ENCODE data around the gene MS4A2.
"Not testable (repeated sequence)": the region's sequence is repeated elsewhere in the genome, so short reads cannot be mapped to it uniquely, and the experiment has no call there.

DNA sequence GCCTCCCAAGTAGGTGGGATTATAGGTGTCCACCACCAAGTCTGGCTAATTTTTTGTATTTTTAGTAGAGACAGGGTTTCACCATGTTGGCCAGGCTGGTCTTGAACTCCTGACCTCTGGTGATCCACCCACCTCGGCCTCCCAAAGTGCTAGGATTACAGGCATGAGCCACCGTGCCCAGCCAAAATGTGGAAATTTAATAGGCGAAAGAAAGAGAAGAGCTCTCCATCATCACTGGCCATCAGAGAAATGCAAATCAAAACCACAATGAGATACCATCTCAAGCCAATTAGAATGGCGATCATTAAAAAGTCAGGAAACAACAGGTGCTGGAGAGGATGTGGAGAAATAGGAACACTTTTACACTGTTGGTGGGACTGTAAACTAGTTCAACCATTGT, 40.4 kb downstream of the MS4A2 start:
- not testable (repeated sequence) for TF ChIP-seq CTCF (conservative IDR thresholded peaks at IDR 0.05; ENCODE audit: low read depth, low read length); EZH2phosphoT487 (IDR thresholded peaks at IDR 0.05; ENCODE audit: borderline replicate concordance, low read length)
